CD4-positive, alpha-beta T cell (primary cell): ENCODE measurements around the gene NPPA. TPM values are rescaled to one million over a fixed set of nuclear protein-coding genes. Genes with fewer than 3 reads are reported as not detected.

Experiments used
- ATAC-seq: fragments of 200-7000 bp; cut with Tn5 transposase; one replicate; pipeline ENCODE4 v1.10.0; 2022; ENCODE audit warnings: mild to moderate bottlenecking; ENCODE audit not compliant: poor library complexity
- CTCF ChIA-PET: fragments of 350-600 bp; sonication (Branson Sonifier 250); formaldehyde crosslinking; loops from one replicate; lab custom pipeline; 2021; ENCODE audit warnings: antibody characterized with exemption, inconsistent platforms; lab: Charles Lee
- POLR2A ChIA-PET: fragments of 350-600 bp; sonication (Branson Sonifier 250); formaldehyde crosslinking; loops from one replicate; lab custom pipeline; 2021; ENCODE audit warnings: antibody characterized with exemption, inconsistent platforms; lab: Charles Lee
- DNase-seq, 14 experiments: peaks; one replicate each; pipeline ENCODE4 v3.0.0-alpha.2; 2013 to 2020; ENCODE audit warnings: mixed read lengths in 2 of 14
- H3K27ac ChIP-seq, 2 donors: one replicate each; pipeline versions ENCODE4 v1.5.1 to v1.7.0; 2013; ENCODE audit warnings: low read length in 2 of 2, low read depth in 1 of 2, mild to moderate bottlenecking in 1 of 2
- H3K27me3 ChIP-seq, 2 experiments: 1 replicate in 1 of 2; 2 replicates in 1 of 2; pipeline versions ENCODE4 v1.6.1 to v1.7.0; 2013; ENCODE audit warnings: low read length in 2 of 2, control low read depth in 1 of 2, mild to moderate bottlenecking in 1 of 2, moderate library complexity in 1 of 2; ENCODE audit not compliant: insufficient read depth in 2 of 2, control insufficient read depth in 1 of 2
- H3K36me3 ChIP-seq: one replicate; pipeline ENCODE4 v1.6.1; 2013; ENCODE audit warnings: low read length, control low read depth; ENCODE audit not compliant: insufficient read depth
- H3K4me1 ChIP-seq: one replicate; pipeline ENCODE4 v1.6.1; 2013; ENCODE audit warnings: low read length, control low read depth; ENCODE audit not compliant: insufficient read depth
- H3K4me3 ChIP-seq: one replicate; pipeline ENCODE4 v1.5.1; 2013; ENCODE audit warnings: mild to moderate bottlenecking, low read length, moderate library complexity
- H3K9me3 ChIP-seq, 2 experiments: 1 replicate in 1 of 2; 2 replicates in 1 of 2; pipeline versions ENCODE4 v1.6.1 to v1.7.0; 2013; ENCODE audit warnings: low read length in 2 of 2, mild to moderate bottlenecking in 2 of 2, control low read depth in 1 of 2, moderate library complexity in 1 of 2; ENCODE audit not compliant: control insufficient read depth in 1 of 2, insufficient read depth in 1 of 2
- H3K27ac Mint-ChIP-seq: one replicate; pipeline ENCODE4 v1.8.0; 2020; ENCODE audit warnings: mixed read lengths
- H3K27me3 Mint-ChIP-seq: one replicate; pipeline ENCODE4 v1.8.0; 2021; ENCODE audit warnings: mixed read lengths
- H3K36me3 Mint-ChIP-seq: one replicate; pipeline ENCODE4 v1.8.0; 2021; ENCODE audit warnings: low read depth, mixed read lengths
- H3K4me1 Mint-ChIP-seq: one replicate; pipeline ENCODE4 v1.8.0; 2021; ENCODE audit warnings: low read depth, mixed read lengths
- H3K4me3 Mint-ChIP-seq: one replicate; pipeline ENCODE4 v1.8.0; 2020; ENCODE audit warnings: mild to moderate bottlenecking, mixed read lengths
- H3K9me3 Mint-ChIP-seq: one replicate; pipeline ENCODE4 v1.8.0; 2020; ENCODE audit warnings: mixed read lengths
- CTCF ChIP-seq: fragments of 200-600 bp; IDR thresholded peaks from one replicate; pipeline ENCODE4 v1.8.0; 2022; ENCODE audit warnings: antibody characterized with exemption, mild to moderate bottlenecking
- intact Hi-C, 2 experiments: fragments of 100-400 bp; cut with DNase I in 1 of 2; cut with micrococcal nuclease in 1 of 2; formaldehyde crosslinking; loops; one replicate each; pipeline versions ENCODE4 v1.15.1 to v1.9.0; 2023 to 2025; cut with DNase I, micrococcal nuclease
- total RNA-seq, 174 experiments: library from RNA in 2 of 174; stranded (reverse) in 2 of 174; gene quantifications; one replicate each; pipeline ENCODE4 v1.2.3 and lab custom pipeline; 2021 to 2026

Gene NPPA
- total RNA-seq, 2 experiments from 2014 or later: not detected

DNA sequence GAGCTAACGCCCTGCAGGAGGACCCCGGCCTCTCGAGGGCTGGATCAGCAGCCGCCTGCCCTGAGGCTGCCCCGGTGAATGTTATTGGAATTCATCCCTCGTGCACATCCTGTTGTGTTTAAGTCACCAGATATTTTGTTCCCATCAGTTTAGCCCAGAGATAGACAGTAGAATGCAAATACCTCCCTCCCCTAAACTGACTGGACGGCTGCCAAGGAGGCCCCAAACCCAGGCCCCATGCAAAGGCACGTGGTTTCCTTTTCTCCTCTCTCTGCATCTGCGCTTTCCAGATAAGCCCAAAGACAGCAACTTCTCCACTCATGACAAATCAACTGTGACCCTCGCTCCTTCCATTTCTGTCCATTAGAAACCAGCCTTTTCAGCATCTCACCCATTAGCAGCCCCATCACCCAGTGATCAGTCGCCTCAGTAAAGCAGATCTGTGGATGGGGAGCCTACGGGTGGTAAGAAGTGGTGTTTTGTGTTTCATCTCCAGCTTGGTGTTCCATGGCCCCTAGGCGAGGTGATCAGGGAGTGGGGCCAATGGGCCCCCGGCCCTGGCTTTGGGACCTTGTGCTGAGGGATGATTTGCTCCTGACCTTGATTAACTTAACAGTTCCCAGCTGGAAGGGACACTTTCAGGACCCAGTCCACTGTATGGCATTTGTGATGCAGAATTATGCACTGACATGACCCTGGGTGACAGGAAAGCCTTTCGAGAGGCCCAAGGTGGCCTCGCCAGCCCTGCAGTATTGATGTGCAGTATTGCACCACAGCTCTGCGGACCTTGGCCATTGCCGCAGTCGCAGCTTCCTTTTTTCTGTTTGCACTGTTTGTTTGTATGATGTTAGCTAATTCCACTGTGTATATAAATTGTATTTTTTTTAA is 5.2 kb downstream of the NPPA start:
- no peaks in the 10 kb centered on the region for H3K9me3 ChIP-seq
- peaks cover 43% of the 10 kb centered on the region for H3K36me3 ChIP-seq
- no peak overlapping the region for H3K4me3 ChIP-seq
- no peak overlapping the region for H3K27ac ChIP-seq
- Mint-ChIP-seq H3K27ac (no peak overlapping the region), H3K27me3 (no peaks in the 10 kb centered on the region), H3K4me1 (peaks cover 8% of the 10 kb centered on the region), H3K4me3 (no peak overlapping the region), H3K9me3 (no peaks in the 10 kb centered on the region), H3K36me3 (peaks cover 59% of the 10 kb centered on the region)
- no peak for TF ChIP-seq CTCF
- peaks cover 4% of the 10 kb centered on the region for H3K4me1 ChIP-seq
- intact Hi-C loops: no loop called here
- no peak for ATAC-seq
- ChIA-PET POLR2A (no interaction called here), CTCF (no interaction called here)
- no peaks in the 10 kb centered on the region for H3K27me3 ChIP-seq
- DNase-seq: no peak

- ATAC-seq (no peak), DNase-seq (no peak)
- Mint-ChIP-seq H3K4me3 (no peak overlapping the region), H3K4me1 (peaks cover 8% of the 10 kb centered on the region), H3K27me3 (no peaks in the 10 kb centered on the region), H3K9me3 (no peaks in the 10 kb centered on the region), H3K27ac (no peak overlapping the region), H3K36me3 (peaks cover 66% of the 10 kb centered on the region)
- Histone ChIP-seq H3K4me1 (peaks cover 4% of the 10 kb centered on the region), H3K9me3 (no peaks in the 10 kb centered on the region), H3K4me3 (no peak overlapping the region), H3K27me3 (no peaks in the 10 kb centered on the region), H3K36me3 (peaks cover 52% of the 10 kb centered on the region), H3K27ac (no peak overlapping the region)
- intact Hi-C loops: no loop called here
- ChIA-PET POLR2A (interaction anchor here (5.3 kb wide), 1 partner anchor 67 kb away, joined by 35 read pairs; no protein-coding TSS in a partner anchor), CTCF (interaction anchor here (1.1 kb wide), 1 partner anchor 66 kb away, joined by 4 read pairs; no protein-coding TSS in a partner anchor)
- TF ChIP-seq CTCF: no peak
These were observed 6.1 kb downstream of the NPPA start for GRCh38 chr1:11841245-11842153.
